GM12878 (cell line): Measurements from ENCODE around the gene TBKBP1. TPM values are rescaled to one million over a fixed set of nuclear protein-coding genes. Genes with fewer than 3 reads are reported as not detected.

Source experiments
- ATAC-seq: fragments of 200-7000 bp; cut with Tn5 transposase; 3 replicates; pipeline ENCODE4 v1.9.1; 2020; ENCODE audit warnings: mild to moderate bottlenecking, moderate library complexity
- Bru-seq: library from RNA; stranded (reverse); fragments of 400-500 nt; gene quantifications from one replicate; lab custom pipeline; 2021; lab: Mats Ljungman, UMichigan
- BruChase-seq, 2 experiments: library from RNA; stranded (reverse); fragments of 400-500 nt; gene quantifications; one replicate each; lab custom pipeline; 2021; lab: Mats Ljungman, UMichigan
- BruUV-seq: library from RNA; stranded (reverse); fragments of 400-500 nt; replicated peaks from 2 replicates; lab custom pipeline; 2021; lab: Mats Ljungman, UMichigan
- CTCF ChIA-PET: fragments of 300-600 bp; sonication (Branson Sonifier 250); formaldehyde crosslinking; extraction: SDS; loops from one replicate; lab custom pipeline; 2021; ENCODE audit warnings: inconsistent platforms; lab: Yijun Ruan, JAX
- POLR2A ChIA-PET: fragments of 350-600 bp; formaldehyde crosslinking; extraction: SDS; loops from one replicate; lab custom pipeline; 2021; ENCODE audit warnings: inconsistent platforms; lab: Charles Lee
- RAD21 ChIA-PET: fragments of 300-600 bp; sonication (Branson Sonifier 250); formaldehyde crosslinking; loops from one replicate; lab custom pipeline; 2023; ENCODE audit warnings: antibody characterized with exemption; ENCODE audit not compliant: unreplicated experiment; lab: Charles Lee
- SMC1A ChIA-PET: fragments of 300-600 bp; sonication (Branson Sonifier 250); formaldehyde crosslinking; loops from one replicate; lab custom pipeline; 2023; ENCODE audit not compliant: unreplicated experiment, uncharacterized antibody; lab: Charles Lee
- DNase-seq: peaks from one replicate; pipeline ENCODE4 v3.0.0-alpha.2; 2011; ENCODE audit warnings: low read depth, low spot score
- FAIRE-seq: peaks from 3 replicates; lab custom pipeline; 2011; peaks lifted over from hg19 to GRCh38; lab: Jason Lieb, UNC
- H2AFZ ChIP-seq: 2 replicates; pipeline ENCODE4 v1.6.0; 2011; ENCODE audit warnings: low read depth, low read length, control low read depth; ENCODE audit not compliant: control insufficient read depth
- H3K27ac ChIP-seq: 2 replicates; pipeline ENCODE4 v1.5.1; 2011; ENCODE audit warnings: control low read depth; ENCODE audit not compliant: control insufficient read depth, insufficient read depth
- H3K27me3 ChIP-seq, 2 experiments: replicated peaks in 1 of 2; 2 replicates each; pipeline versions ENCODE4 v1.6.0 to v1.6.1; 2011; ENCODE audit warnings: low read length in 1 of 2; ENCODE audit not compliant: control insufficient read depth in 2 of 2, insufficient read depth in 2 of 2
- H3K36me3 ChIP-seq, 2 experiments: 2 replicates each; pipeline ENCODE4 v1.5.1; 2011; ENCODE audit warnings: low read length in 1 of 2; ENCODE audit not compliant: control insufficient read depth in 2 of 2, insufficient read depth in 2 of 2
- H3K4me1 ChIP-seq: 2 replicates; pipeline ENCODE4 v1.6.1; 2011; ENCODE audit warnings: mild to moderate bottlenecking, low read length, moderate library complexity, mixed read lengths; ENCODE audit not compliant: control insufficient read depth, insufficient read depth
- H3K4me2 ChIP-seq: 2 replicates; pipeline ENCODE4 v1.6.0; 2011; ENCODE audit warnings: control low read depth; ENCODE audit not compliant: control insufficient read depth, insufficient read depth
- H3K4me3 ChIP-seq: fragments of 200-600 bp; sonication (generic); 2 replicates; pipeline ENCODE4 v1.5.1; 2016
- H3K79me2 ChIP-seq: 2 replicates; pipeline ENCODE4 v1.6.0; 2011; ENCODE audit warnings: low read length; ENCODE audit not compliant: control insufficient read depth, insufficient read depth
- H3K9ac ChIP-seq: 2 replicates; pipeline ENCODE4 v1.8.0; 2011; ENCODE audit warnings: low read length, control low read depth, mixed read lengths; ENCODE audit not compliant: control insufficient read depth, insufficient read depth
- H3K9me3 ChIP-seq: replicated peaks from 3 replicates; pipeline ENCODE4 v1.5.1; 2011; ENCODE audit warnings: mild to moderate bottlenecking, low read length; ENCODE audit not compliant: control insufficient read depth, insufficient read depth
- H4K20me1 ChIP-seq: 2 replicates; pipeline ENCODE4 v1.6.0; 2011; ENCODE audit not compliant: control insufficient read depth, insufficient read depth
- BCL11A ChIP-seq: IDR thresholded peaks from 2 replicates; pipeline ENCODE4 v1.6.1; 2011; ENCODE audit warnings: low read depth, low read length
- DPF2 ChIP-seq: fragments of 450-650 bp; IDR thresholded peaks from 2 replicates; pipeline ENCODE4 v1.6.1; 2017; ENCODE audit warnings: mild to moderate bottlenecking
- GATAD2B ChIP-seq: fragments of 450-650 bp; conservative IDR thresholded peaks from 2 replicates; pipeline ENCODE4 v1.6.1; 2017; ENCODE audit warnings: low read depth, mild to moderate bottlenecking, moderate library complexity
- HDAC2 ChIP-seq: fragments of 200-600 bp; sonication (generic); IDR thresholded peaks from 2 replicates; pipeline ENCODE4 v1.6.1; 2017
- MXI1 ChIP-seq: fragments of 150-350 bp; IDR thresholded peaks from 2 replicates; pipeline ENCODE4 v1.6.1; 2011; ENCODE audit warnings: low read depth, mild to moderate bottlenecking, inconsistent platforms, low read length, improper control_type of control experiment
- ZNF207 ChIP-seq: fragments of 450-650 bp; IDR thresholded peaks from 2 replicates; pipeline ENCODE4 v1.6.1; 2014; ENCODE audit warnings: antibody characterized with exemption, mild to moderate bottlenecking, borderline replicate concordance
- WGBS: methylation state at CpG from one replicate; pipeline ENCODE4 v1.1.6; 2016; ENCODE audit warnings: low lambda C conversion rate; ENCODE audit not compliant: insufficient replicate concordance, insufficient coverage; ENCODE audit errors: missing lambda C conversion rate; 5-methylcytosine and 5-hydroxymethylcytosine counted together
- in situ Hi-C: fragments of 300-500 bp; cut with MboI; formaldehyde crosslinking; loops from 9 replicates; pipeline ENCODE4 v1.14.3; 2018; ENCODE audit warnings: mixed read lengths
- intact Hi-C: fragments of 100-400 bp; cut with micrococcal nuclease; formaldehyde crosslinking; loops from one replicate; pipeline ENCODE4 v1.14.2; 2022; ENCODE audit not compliant: unreplicated experiment
- long read RNA-seq, 2 experiments: library from polyadenylated mRNA; unstranded; transcript quantifications; one replicate each; pipeline ENCODE4 v2.0.0, GENCODE V29; 2019 to 2020
- polyA minus RNA-seq, 3 experiments: library from RNA; depleted of rRNA, polyadenylated mRNA; stranded (reverse); fragments of >200 nt; gene quantifications; 2 replicates each; pipeline ENCODE4 v1.2.3, GENCODE V29; 2011
- polyA plus RNA-seq, 11 experiments: library from polyadenylated mRNA; depleted of rRNA in 4 of 11; unstranded in 6 of 11; stranded (reverse) in 5 of 11; fragments of >200 nt; fragmentation: Nextera tagmentation in 4 of 11; fragmentation: Illumina TruSeq in 1 of 11; extraction: Ambion mirVana in 4 of 11; extraction: Trizol in 1 of 11; gene quantifications; 1 replicate in 1 of 11; 2 replicates in 10 of 11; pipeline versions ENCODE4 v1.2.1 to v1.2.3, GENCODE V29; 2011 to 2016; ENCODE audit warnings: inconsistent platforms in 2 of 11, missing spikeins in 2 of 11, low read depth in 1 of 11
- total RNA-seq, 4 experiments: library from RNA; depleted of rRNA in 3 of 4; stranded (reverse); fragments of >200 nt in 3 of 4; fragmentation: Illumina TruSeq in 1 of 4; extraction: Trizol in 1 of 4; gene quantifications; 2 replicates each; pipeline versions ENCODE4 v1.2.1 to v1.2.3, GENCODE V29; 2013 to 2021
- TF ChIP-seq, protein P1 (sequence below): fragments of 450-650 bp; conservative IDR thresholded peaks from 2 replicates; pipeline ENCODE4 v1.6.1; 2017; ENCODE audit warnings: mild to moderate bottlenecking, moderate library complexity
- TF ChIP-seq, protein P2 (sequence below), 3 experiments: IDR thresholded peaks in 2 of 3; conservative IDR thresholded peaks in 1 of 3; 2 replicates each; pipeline ENCODE4 v1.5.1; 2011; ENCODE audit warnings: low read depth in 3 of 3, low read length in 3 of 3, mild to moderate bottlenecking in 3 of 3, control low read depth in 2 of 3, moderate library complexity in 2 of 3, inconsistent platforms in 1 of 3, mixed read lengths in 1 of 3; ENCODE audit not compliant: control insufficient read depth in 2 of 3, insufficient read depth in 1 of 3; ENCODE audit errors: extremely low read depth in 1 of 3
- TF ChIP-seq, protein P3 (sequence below): IDR thresholded peaks from 2 replicates; pipeline ENCODE4 v1.6.1; 2012; ENCODE audit warnings: low read depth, low read length, improper control_type of control experiment

Gene TBKBP1, protein sequence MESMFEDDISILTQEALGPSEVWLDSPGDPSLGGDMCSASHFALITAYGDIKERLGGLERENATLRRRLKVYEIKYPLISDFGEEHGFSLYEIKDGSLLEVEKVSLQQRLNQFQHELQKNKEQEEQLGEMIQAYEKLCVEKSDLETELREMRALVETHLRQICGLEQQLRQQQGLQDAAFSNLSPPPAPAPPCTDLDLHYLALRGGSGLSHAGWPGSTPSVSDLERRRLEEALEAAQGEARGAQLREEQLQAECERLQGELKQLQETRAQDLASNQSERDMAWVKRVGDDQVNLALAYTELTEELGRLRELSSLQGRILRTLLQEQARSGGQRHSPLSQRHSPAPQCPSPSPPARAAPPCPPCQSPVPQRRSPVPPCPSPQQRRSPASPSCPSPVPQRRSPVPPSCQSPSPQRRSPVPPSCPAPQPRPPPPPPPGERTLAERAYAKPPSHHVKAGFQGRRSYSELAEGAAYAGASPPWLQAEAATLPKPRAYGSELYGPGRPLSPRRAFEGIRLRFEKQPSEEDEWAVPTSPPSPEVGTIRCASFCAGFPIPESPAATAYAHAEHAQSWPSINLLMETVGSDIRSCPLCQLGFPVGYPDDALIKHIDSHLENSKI
- 10.4 and 10.6 TPM in 2 replicates for total RNA-seq (2013; cell fraction: nucleolus; rRNA removed)
- total RNA-seq (2014; rRNA removed) (0.11 and 0.23 TPM in 2 replicates), total RNA-seq (2014; rRNA removed; fragmentation: Illumina TruSeq; extraction: Trizol) (0.18 and 0.85 TPM in 2 replicates), total RNA-seq (2021) (0.69 and 1.5 TPM in 2 replicates), polyA plus RNA-seq (2011; rRNA removed) (2.0 and 2.7 TPM in 2 replicates), polyA plus RNA-seq (2014; fragmentation: Illumina TruSeq; extraction: Trizol) (0.38 TPM in 1 of 2 replicates, not detected in the other), polyA plus RNA-seq (2014; fragmentation: Nextera tagmentation; extraction: Ambion mirVana) (not detected), polyA plus RNA-seq (2014; rRNA removed) (0.74 and 1.4 TPM in 2 replicates), polyA plus RNA-seq (2016; fragmentation: Nextera tagmentation; extraction: Ambion mirVana) (under 1 TPM in 1 of 2 experiments, not detected in 1; 0.11 TPM), polyA minus RNA-seq (2011; rRNA and poly(A)+ RNA removed) (1.4 and 1.8 TPM in 2 replicates), Bru-seq, nascent RNA (percentile 45 among the genes with signal in this experiment), BruChase-seq, experiment 1, labeled RNA remaining after a 6-hour chase (percentile 48 among the genes with signal in this experiment), BruChase-seq, experiment 2, labeled RNA remaining after a 2-hour chase (percentile 40 among the genes with signal in this experiment)
- 0.79 TPM for polyA plus RNA-seq (2011; ENCODE audit: low read depth)
- polyA plus RNA-seq (2011; cell fraction: cytosol; rRNA removed), result 1.9 and 3.5 TPM in 2 replicates
- polyA plus RNA-seq (2011; cell fraction: nucleus; rRNA removed), result 18.8 and 22.1 TPM in 2 replicates
- 1.8 and 2.9 TPM in 2 replicates for polyA plus RNA-seq (2012)
- 0.94 and 1.1 TPM in 2 replicates for polyA minus RNA-seq (2011; cell fraction: cytosol; rRNA and poly(A)+ RNA removed)
- 1.8 and 2.7 TPM in 2 replicates for polyA minus RNA-seq (2011; cell fraction: nucleus; rRNA and poly(A)+ RNA removed)
- long read RNA-seq, experiment 1, result 0 reads
- long read RNA-seq, experiment 2, result 0 reads

DNA sequence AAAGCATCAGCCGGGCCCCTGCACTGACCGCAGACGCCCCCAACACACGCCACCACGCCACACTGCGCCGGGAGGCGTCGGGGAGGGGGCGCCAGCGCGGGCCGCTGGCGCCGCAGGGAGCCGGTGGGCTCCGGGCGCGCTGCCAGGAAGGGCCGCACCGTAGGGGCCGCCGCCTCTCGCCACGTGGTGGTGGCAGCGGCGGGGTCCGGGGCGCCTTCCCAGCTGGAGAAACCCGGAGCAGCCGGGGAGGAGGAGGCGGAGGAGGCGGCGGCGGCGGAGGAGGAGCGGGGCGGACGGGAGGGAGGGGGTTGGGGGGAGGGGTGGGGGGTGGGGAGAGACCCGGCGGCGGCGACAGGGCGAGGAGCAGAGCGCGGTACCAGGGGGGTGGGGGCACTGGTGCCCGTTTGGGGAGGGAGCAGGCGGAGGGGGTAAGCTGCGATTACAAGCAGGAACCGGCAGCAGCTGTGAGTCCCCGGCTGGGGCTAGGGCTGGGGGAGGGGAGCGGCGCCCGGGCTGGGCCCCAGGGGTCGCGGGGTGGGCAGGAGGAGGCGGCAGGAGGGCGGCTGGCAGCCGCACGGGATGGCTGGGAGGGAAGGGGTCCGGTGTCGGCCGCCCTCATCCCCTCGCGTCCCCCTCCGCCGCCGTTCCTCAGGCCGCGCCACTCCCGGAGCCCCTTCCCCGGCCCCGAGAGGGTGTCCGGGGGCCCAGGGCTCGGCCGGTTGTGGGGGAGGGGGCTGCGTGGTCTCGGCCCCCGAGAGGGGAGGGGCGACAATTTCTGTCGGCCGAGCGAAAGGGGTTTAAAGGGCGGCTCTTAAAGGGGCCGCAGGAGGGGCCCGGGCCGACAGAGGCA, at the start of gene TBKBP1:
Gene TBKBP1 (plus strand): TSS at position 431 of the 850 bp plus-strand sequence. CDS start 1,952 bp downstream, outside the sequence.
- in situ Hi-C loops, result loop anchor here (10.0 kb wide), 1 partner anchor 111 kb away; no protein-coding TSS in a partner anchor
- TF ChIP-seq, protein P1, sequence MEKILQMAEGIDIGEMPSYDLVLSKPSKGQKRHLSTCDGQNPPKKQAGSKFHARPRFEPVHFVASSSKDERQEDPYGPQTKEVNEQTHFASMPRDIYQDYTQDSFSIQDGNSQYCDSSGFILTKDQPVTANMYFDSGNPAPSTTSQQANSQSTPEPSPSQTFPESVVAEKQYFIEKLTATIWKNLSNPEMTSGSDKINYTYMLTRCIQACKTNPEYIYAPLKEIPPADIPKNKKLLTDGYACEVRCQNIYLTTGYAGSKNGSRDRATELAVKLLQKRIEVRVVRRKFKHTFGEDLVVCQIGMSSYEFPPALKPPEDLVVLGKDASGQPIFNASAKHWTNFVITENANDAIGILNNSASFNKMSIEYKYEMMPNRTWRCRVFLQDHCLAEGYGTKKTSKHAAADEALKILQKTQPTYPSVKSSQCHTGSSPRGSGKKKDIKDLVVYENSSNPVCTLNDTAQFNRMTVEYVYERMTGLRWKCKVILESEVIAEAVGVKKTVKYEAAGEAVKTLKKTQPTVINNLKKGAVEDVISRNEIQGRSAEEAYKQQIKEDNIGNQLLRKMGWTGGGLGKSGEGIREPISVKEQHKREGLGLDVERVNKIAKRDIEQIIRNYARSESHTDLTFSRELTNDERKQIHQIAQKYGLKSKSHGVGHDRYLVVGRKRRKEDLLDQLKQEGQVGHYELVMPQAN, result peak; percentile 68
- TF ChIP-seq ZNF207 (no peak), HDAC2 (no peak), DPF2 (peak; percentile 23; the same call in 1 of the 2 replicates), BCL11A (no peak), MXI1 (0 out of 2 replicates have a peak, but pooled peaks have one; percentile 28), GATAD2B (peak; percentile 16)
- TF ChIP-seq, protein P2, sequence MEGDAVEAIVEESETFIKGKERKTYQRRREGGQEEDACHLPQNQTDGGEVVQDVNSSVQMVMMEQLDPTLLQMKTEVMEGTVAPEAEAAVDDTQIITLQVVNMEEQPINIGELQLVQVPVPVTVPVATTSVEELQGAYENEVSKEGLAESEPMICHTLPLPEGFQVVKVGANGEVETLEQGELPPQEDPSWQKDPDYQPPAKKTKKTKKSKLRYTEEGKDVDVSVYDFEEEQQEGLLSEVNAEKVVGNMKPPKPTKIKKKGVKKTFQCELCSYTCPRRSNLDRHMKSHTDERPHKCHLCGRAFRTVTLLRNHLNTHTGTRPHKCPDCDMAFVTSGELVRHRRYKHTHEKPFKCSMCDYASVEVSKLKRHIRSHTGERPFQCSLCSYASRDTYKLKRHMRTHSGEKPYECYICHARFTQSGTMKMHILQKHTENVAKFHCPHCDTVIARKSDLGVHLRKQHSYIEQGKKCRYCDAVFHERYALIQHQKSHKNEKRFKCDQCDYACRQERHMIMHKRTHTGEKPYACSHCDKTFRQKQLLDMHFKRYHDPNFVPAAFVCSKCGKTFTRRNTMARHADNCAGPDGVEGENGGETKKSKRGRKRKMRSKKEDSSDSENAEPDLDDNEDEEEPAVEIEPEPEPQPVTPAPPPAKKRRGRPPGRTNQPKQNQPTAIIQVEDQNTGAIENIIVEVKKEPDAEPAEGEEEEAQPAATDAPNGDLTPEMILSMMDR (IDR thresholded peaks at IDR 0.05 in 2 of 3, conservative IDR thresholded peaks at IDR 0.05 in 1 of 3; ENCODE audit: control insufficient read depth in 2 of 3, extremely low read depth in 1 of 3, insufficient read depth in 1 of 3, low read depth in 3 of 3, low read length in 3 of 3), result no peak
- TF ChIP-seq, protein P3, sequence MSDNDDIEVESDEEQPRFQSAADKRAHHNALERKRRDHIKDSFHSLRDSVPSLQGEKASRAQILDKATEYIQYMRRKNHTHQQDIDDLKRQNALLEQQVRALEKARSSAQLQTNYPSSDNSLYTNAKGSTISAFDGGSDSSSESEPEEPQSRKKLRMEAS, result no peak

More for the DNA sequence above, at the start of gene TBKBP1:
- Histone ChIP-seq H3K4me3 (peak within 1 kb of the TSS; percentile 71), H4K20me1 (no peaks in the 10 kb centered on the region; the same call in 1 of the 2 replicates), H2AFZ (peak within 1 kb of the TSS; percentile 66), H3K4me1 (peaks cover 16% of the 10 kb centered on the region), H3K79me2 (no peaks in the 10 kb centered on the region), H3K9me3 (no peaks in the 10 kb centered on the region), H3K27ac (no peak within 1 kb of the TSS), H3K36me3 (no peaks in the 10 kb centered on the region), H3K9ac (peak within 1 kb of the TSS; percentile 16; the same call in 1 of the 2 replicates), H3K27me3 (no peaks in the 10 kb centered on the region; a peak in 1 of 4 replicates), H3K4me2 (peak within 1 kb of the TSS; percentile 90)
- intact Hi-C loops, result no loop called here
- ChIA-PET RAD21 (interaction anchor here (0.7 to 2.7 kb wide), 7 partner anchors 8 to 91 kb away, joined by 3 to 13 read pairs (median 4); partner anchors contain the start of gene TBX21), SMC1A (interaction anchor here (1.0 to 1.9 kb wide), 5 partner anchors 10 to 45 kb away, joined by 3 to 13 read pairs (median 3); partner anchors contain the start of gene KPNB1), POLR2A (interaction anchor here (0.6 to 1.2 kb wide), 4 partner anchors 10 to 45 kb away, joined by 3 to 4 read pairs (median 4); partner anchors contain the start of gene KPNB1), CTCF (interaction anchor here (0.7 to 2.1 kb wide), 4 partner anchors 21 to 380 kb away, joined by 3 to 20 read pairs (median 4); no protein-coding TSS in a partner anchor)
- no peak for DNase-seq
- no peak for FAIRE-seq
- peak; percentile 44 for ATAC-seq
- no TSS peak for BruUV-seq
- 1% methylated on average over 24 of the region's 87 CpGs for WGBS
